Lung (tissue), 12 donors: ENCODE results near the gene WDSUB1. TPM values are rescaled to one million over a fixed set of nuclear protein-coding genes. Genes with fewer than 3 reads are reported as not detected.
A peak's percentile ranks its signal among the peaks of the same experiment; 100 is the strongest.

Experiments
- ATAC-seq: fragments of 200-7000 bp; cut with Tn5 transposase; one replicate; pipeline ENCODE4 v1.9.1; 2020; ENCODE audit warnings: moderate number of reproducible peaks; ENCODE audit not compliant: insufficient read depth, low FRiP score
- DNase-seq, 3 donors: peaks; one replicate each; pipeline ENCODE4 v3.0.0-alpha.2; 2013 to 2017
- H3K27ac ChIP-seq, 2 donors: one replicate each; pipeline ENCODE4 v1.5.1; 2013; ENCODE audit warnings: mild to moderate bottlenecking in 2 of 2, moderate library complexity in 2 of 2, control low read depth in 1 of 2, inconsistent platforms in 1 of 2, low read depth in 1 of 2, low read length in 1 of 2
- H3K27me3 ChIP-seq, 3 donors: one replicate each; pipeline ENCODE4 v1.5.1; 2013; ENCODE audit warnings: low read length in 2 of 3; ENCODE audit not compliant: control insufficient read depth in 3 of 3, insufficient read depth in 3 of 3
- H3K36me3 ChIP-seq, 4 donors: one replicate each; pipeline ENCODE4 v1.5.1; 2013; ENCODE audit warnings: low read length in 4 of 4, mild to moderate bottlenecking in 1 of 4, moderate library complexity in 1 of 4; ENCODE audit not compliant: control insufficient read depth in 4 of 4, insufficient read depth in 4 of 4
- H3K4me1 ChIP-seq, 5 donors: one replicate each; pipeline ENCODE4 v1.5.1; 2013; ENCODE audit warnings: low read length in 5 of 5, mild to moderate bottlenecking in 2 of 5, moderate library complexity in 1 of 5; ENCODE audit not compliant: control insufficient read depth in 5 of 5, insufficient read depth in 5 of 5
- H3K4me3 ChIP-seq: one replicate; pipeline ENCODE4 v1.5.1; 2013; ENCODE audit warnings: mild to moderate bottlenecking, control low read depth, moderate library complexity
- H3K9ac ChIP-seq, 2 donors: one replicate each; pipeline ENCODE4 v1.5.1; 2013; ENCODE audit warnings: low read length in 2 of 2, control low read depth in 1 of 2; ENCODE audit not compliant: insufficient read depth in 1 of 2
- H3K9me3 ChIP-seq, 4 donors: one replicate each; pipeline ENCODE4 v1.5.1; 2013; ENCODE audit warnings: low read length in 3 of 4, mild to moderate bottlenecking in 1 of 4, moderate library complexity in 1 of 4; ENCODE audit not compliant: control insufficient read depth in 4 of 4, insufficient read depth in 3 of 4
- WGBS, 2 donors: extraction: QIAGEN DNeasy Blood & Tissue Kit; methylation state at CpG; one replicate each; pipeline ENCODE4 v1.1.7; 2013; 5-methylcytosine and 5-hydroxymethylcytosine counted together
- polyA plus RNA-seq, 2 donors: library from polyadenylated mRNA; stranded (reverse); fragments of 200-250 nt; gene quantifications; one replicate each; pipeline ENCODE4 v1.2.1, GENCODE V29; 2013
- total RNA-seq, 2 donors: library from RNA; depleted of rRNA in 1 of 2; stranded (reverse); fragments of >200 nt in 1 of 2; gene quantifications; one replicate each; pipeline ENCODE4 v1.2.1, GENCODE V29; 2014 to 2021
- TF ChIP-seq, protein P1 (sequence below): IDR thresholded peaks from 2 replicates; pipeline ENCODE4 v1.5.1; 2012; ENCODE audit warnings: mild to moderate bottlenecking; ENCODE audit errors: control extremely low read depth, extremely low read depth
- donor health status: control.
- donor health status: control.
- donor health status: Bipolar disorder and iron deficiency.
- donor health status: healthy.
- donor health status: DM: yes; HTN: yes; CAD: no.

The WDSUB1 gene
- total and polyA plus RNA-seq, 4 donors, result 7.7 to 18.3 (median 9.8) TPM

DNA sequence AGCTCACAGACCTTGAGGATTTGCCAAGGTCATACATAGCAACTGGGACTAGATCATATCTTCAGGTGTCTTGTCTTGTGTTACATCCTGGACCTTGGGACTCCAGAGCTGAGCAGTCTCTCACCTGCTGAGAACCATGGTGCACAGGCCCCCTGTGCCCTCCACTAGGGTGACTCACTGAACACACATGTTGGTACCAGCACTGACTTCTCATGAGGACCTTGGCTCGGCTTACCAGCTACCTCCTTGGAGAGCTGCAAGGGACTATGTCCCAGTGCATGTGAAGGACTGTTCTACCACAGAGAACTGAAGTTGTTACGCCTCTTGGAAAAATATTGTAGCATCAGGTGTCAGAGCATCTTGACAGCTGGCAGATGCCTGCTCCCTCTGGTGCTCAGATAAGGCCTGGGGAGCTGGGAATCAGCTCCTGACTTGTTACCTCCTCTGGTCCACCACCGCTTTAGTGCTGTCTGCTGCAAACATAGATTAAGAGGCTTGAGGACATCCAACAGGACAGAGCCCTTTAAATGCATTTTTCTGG, 72.1 kb downstream of the WDSUB1 start:
- no peaks in the 10 kb centered on the region for H3K27me3 ChIP-seq
- DNase-seq (no peak), ATAC-seq (no peak)
- H3K9ac ChIP-seq, result no peak overlapping the region
- peaks cover 0 to 3% (median 1%) of the 10 kb centered on the region in 4 donors for H3K9me3 ChIP-seq
- no peak overlapping the region for H3K27ac ChIP-seq
- H3K36me3 ChIP-seq, result peaks cover 13 to 51% (median 29%) of the 10 kb centered on the region in 4 donors
- H3K4me3 ChIP-seq, result no peak overlapping the region
- 95 to 98% methylated on average over 3 of the region's 3 CpGs for WGBS, 2 donors
- TF ChIP-seq, protein P1, sequence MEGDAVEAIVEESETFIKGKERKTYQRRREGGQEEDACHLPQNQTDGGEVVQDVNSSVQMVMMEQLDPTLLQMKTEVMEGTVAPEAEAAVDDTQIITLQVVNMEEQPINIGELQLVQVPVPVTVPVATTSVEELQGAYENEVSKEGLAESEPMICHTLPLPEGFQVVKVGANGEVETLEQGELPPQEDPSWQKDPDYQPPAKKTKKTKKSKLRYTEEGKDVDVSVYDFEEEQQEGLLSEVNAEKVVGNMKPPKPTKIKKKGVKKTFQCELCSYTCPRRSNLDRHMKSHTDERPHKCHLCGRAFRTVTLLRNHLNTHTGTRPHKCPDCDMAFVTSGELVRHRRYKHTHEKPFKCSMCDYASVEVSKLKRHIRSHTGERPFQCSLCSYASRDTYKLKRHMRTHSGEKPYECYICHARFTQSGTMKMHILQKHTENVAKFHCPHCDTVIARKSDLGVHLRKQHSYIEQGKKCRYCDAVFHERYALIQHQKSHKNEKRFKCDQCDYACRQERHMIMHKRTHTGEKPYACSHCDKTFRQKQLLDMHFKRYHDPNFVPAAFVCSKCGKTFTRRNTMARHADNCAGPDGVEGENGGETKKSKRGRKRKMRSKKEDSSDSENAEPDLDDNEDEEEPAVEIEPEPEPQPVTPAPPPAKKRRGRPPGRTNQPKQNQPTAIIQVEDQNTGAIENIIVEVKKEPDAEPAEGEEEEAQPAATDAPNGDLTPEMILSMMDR, result no peak
- peaks cover 0 to 12% (median 0%) of the 10 kb centered on the region in 5 donors for H3K4me1 ChIP-seq

DNA sequence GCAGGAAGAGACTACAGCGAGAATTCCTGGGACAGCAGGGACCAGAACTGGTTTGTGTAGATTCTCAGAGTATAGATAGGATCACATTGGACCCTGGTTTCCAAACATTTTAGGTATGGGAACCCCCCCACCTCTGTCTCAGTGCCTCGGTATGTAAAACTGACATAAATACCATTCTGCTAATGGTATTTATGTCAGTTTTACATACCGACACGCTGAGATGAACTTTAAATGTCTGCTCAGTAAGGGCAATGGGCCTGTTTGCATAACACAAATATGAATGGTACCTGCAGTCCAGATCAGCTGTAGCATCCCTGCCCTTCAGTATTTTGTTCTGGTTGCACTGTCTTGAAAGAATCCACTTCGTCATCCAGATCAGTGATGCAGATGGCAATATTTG, 73.2 kb downstream of the WDSUB1 start:
- Histone ChIP-seq H3K27me3 (no peaks in the 10 kb centered on the region), H3K4me1 (peaks cover 0 to 12% (median 0%) of the 10 kb centered on the region in 5 donors), H3K36me3 (peaks cover 7 to 47% (median 29%) of the 10 kb centered on the region in 4 donors), H3K27ac (no peak overlapping the region), H3K9me3 (peaks cover 0 to 3% (median 1%) of the 10 kb centered on the region in 4 donors), H3K9ac (no peak overlapping the region), H3K4me3 (no peak overlapping the region)
- no peak for DNase-seq
- ATAC-seq, result no peak
- TF ChIP-seq, protein P1, result no peak
- 95% methylated on average over 5 of the region's 5 CpGs for WGBS, 2 donors

GRCh38 chr2:159211447-159212396, 74.8 kb downstream of the WDSUB1 start:
- 76 to 84% methylated on average over 14 of the region's 14 CpGs for WGBS, 2 donors
- no peaks in the 10 kb centered on the region for H3K9me3 ChIP-seq
- DNase-seq (peak in 1 of 3 donors; percentile 16), ATAC-seq (no peak)
- H3K4me3 ChIP-seq, result no peak overlapping the region
- TF ChIP-seq, protein P1, result no peak
- H3K27me3 ChIP-seq, result no peaks in the 10 kb centered on the region
- peaks cover 0 to 12% (median 4%) of the 10 kb centered on the region in 5 donors for H3K4me1 ChIP-seq
- no peak overlapping the region for H3K9ac ChIP-seq
- no peak overlapping the region for H3K27ac ChIP-seq
- H3K36me3 ChIP-seq, result peaks cover 3 to 38% (median 17%) of the 10 kb centered on the region in 4 donors
